GM12891 (cell line): ENCODE measurements around the gene NCAPD2.
"Not testable (repeated sequence)": the region's sequence is repeated elsewhere in the genome, so short reads cannot be mapped to it uniquely, and the experiment has no call there.

Source experiments
- DNase-seq: peaks from one replicate; pipeline ENCODE4 v3.0.0; 2011; ENCODE audit warnings: low spot score; ENCODE audit not compliant: insufficient read length
- FAIRE-seq: peaks from 2 replicates; lab custom pipeline; 2011; peaks lifted over from hg19 to GRCh38; lab: Jason Lieb, UNC
- PAX5 ChIP-seq: IDR thresholded peaks from 2 replicates; pipeline ENCODE4 v1.6.1; 2011; ENCODE audit warnings: low read length, moderate library complexity, mild to moderate bottlenecking; ENCODE audit not compliant: insufficient read depth, severe bottlenecking
- POLR2A ChIP-seq: IDR thresholded peaks from 2 replicates; pipeline ENCODE4 v1.6.1; 2011; ENCODE audit warnings: low read depth, low read length, control low read depth
- POLR2AphosphoS5 ChIP-seq: IDR thresholded peaks from 2 replicates; pipeline ENCODE4 v1.6.1; 2011; ENCODE audit warnings: low read depth, low read length, control low read depth
- POU2F2 ChIP-seq: IDR thresholded peaks from 2 replicates; pipeline ENCODE4 v1.6.1; 2011; ENCODE audit warnings: low read depth, mild to moderate bottlenecking, control low read depth, low read length, moderate library complexity
- SPI1 ChIP-seq: IDR thresholded peaks from 2 replicates; pipeline ENCODE4 v1.6.1; 2011; ENCODE audit warnings: low read depth, low read length, control low read depth
- TAF1 ChIP-seq: IDR thresholded peaks from 2 replicates; pipeline ENCODE4 v1.6.1; 2011; ENCODE audit warnings: low read depth, low read length, control low read depth

Gene NCAPD2

DNA sequence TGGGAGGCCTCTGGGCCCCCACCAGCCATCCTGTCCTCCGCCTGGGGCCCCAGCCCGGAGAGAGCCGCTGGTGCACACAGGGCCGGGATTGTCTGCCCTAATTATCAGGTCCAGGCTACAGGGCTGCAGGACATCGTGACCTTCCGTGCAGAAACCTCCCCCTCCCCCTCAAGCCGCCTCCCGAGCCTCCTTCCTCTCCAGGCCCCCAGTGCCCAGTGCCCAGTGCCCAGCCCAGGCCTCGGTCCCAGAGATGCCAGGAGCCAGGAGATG, 39.7 kb downstream of the NCAPD2 start:
- no peak for FAIRE-seq
- TF ChIP-seq POLR2AphosphoS5 (0 out of 2 replicates have a peak, but pooled peaks have one; percentile 2), TAF1 (no peak), SPI1 (0 out of 2 replicates have a peak, but pooled peaks have one; percentile 31), PAX5 (no peak)
- DNase-seq: no peak

DNA sequence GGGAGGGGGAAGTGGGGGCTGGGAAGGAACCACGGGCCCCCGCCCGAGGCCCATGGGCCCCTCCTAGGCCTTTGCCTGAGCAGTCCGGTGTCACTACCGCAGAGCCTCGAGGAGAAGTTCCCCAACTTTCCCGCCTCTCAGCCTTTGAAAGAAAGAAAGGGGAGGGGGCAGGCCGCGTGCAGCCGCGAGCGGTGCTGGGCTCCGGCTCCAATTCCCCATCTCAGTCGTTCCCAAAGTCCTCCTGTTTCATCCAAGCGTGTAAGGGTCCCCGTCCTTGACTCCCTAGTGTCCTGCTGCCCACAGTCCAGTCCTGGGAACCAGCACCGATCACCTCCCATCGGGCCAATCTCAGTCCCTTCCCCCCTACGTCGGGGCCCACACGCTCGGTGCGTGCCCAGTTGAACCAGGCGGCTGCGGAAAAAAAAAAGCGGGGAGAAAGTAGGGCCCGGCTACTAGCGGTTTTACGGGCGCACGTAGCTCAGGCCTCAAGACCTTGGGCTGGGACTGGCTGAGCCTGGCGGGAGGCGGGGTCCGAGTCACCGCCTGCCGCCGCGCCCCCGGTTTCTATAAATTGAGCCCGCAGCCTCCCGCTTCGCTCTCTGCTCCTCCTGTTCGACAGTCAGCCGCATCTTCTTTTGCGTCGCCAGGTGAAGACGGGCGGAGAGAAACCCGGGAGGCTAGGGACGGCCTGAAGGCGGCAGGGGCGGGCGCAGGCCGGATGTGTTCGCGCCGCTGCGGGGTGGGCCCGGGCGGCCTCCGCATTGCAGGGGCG, 40.2 kb downstream of the NCAPD2 start, which contains the start of gene GAPDH:
GAPDH (plus strand) TSS at position 595 of the 772 bp plus-strand sequence. CDS start 316 bp downstream, outside the sequence.
- DNase-seq (peak; percentile 88), FAIRE-seq (no peak)
- TF ChIP-seq POU2F2: peak; percentile 88
- peak; percentile 99 for TF ChIP-seq POLR2AphosphoS5
- no peak for TF ChIP-seq PAX5
- peak; percentile 99 for TF ChIP-seq POLR2A
- no peak; the same call in none of the 2 replicates for TF ChIP-seq SPI1
- TF ChIP-seq TAF1: peak; percentile 90

DNA sequence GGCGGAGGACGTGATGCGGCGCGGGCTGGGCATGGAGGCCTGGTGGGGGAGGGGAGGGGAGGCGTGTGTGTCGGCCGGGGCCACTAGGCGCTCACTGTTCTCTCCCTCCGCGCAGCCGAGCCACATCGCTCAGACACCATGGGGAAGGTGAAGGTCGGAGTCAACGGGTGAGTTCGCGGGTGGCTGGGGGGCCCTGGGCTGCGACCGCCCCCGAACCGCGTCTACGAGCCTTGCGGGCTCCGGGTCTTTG, 40.7 kb downstream of the NCAPD2 start:
- no peak for FAIRE-seq
- no peak for TF ChIP-seq SPI1
- no peak; the same call in 1 of the 2 replicates for TF ChIP-seq POLR2AphosphoS5
- TF ChIP-seq TAF1: no peak
- no peak; the same call in 1 of the 2 replicates for TF ChIP-seq POLR2A
- no peak for TF ChIP-seq POU2F2
- no peak for TF ChIP-seq PAX5
- DNase-seq: no peak

DNA sequence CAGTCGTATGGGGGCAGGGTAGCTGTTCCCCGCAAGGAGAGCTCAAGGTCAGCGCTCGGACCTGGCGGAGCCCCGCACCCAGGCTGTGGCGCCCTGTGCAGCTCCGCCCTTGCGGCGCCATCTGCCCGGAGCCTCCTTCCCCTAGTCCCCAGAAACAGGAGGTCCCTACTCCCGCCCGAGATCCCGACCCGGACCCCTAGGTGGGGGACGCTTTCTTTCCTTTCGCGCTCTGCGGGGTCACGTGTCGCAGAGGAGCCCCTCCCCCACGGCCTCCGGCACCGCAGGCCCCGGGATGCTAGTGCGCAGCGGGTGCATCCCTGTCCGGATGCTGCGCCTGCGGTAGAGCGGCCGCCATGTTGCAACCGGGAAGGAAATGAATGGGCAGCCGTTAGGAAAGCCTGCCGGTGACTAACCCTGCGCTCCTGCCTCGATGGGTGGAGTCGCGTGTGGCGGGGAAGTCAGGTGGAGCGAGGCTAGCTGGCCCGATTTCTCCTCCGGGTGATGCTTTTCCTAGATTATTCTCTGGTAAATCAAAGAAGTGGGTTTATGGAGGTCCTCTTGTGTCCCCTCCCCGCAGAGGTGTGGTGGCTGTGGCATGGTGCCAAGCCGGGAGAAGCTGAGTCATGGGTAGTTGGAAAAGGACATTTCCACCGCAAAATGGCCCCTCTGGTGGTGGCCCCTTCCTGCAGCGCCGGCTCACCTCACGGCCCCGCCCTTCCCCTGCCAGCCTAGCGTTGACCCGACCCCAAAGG, 41.2 kb downstream of the NCAPD2 start:
- peak; percentile 54 for FAIRE-seq
- DNase-seq: peak; percentile 51
- TF ChIP-seq TAF1 (0 out of 2 replicates have a peak, but pooled peaks have one; percentile 6), POU2F2 (no peak), PAX5 (no peak), SPI1 (no peak), POLR2AphosphoS5 (no peak; the same call in none of the 2 replicates), POLR2A (0 out of 2 replicates have a peak, but pooled peaks have one; percentile 31)

DNA sequence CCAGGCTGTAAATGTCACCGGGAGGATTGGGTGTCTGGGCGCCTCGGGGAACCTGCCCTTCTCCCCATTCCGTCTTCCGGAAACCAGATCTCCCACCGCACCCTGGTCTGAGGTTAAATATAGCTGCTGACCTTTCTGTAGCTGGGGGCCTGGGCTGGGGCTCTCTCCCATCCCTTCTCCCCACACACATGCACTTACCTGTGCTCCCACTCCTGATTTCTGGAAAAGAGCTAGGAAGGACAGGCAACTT, 41.7 kb downstream of the NCAPD2 start:
- TF ChIP-seq PAX5: no peak
- DNase-seq (no peak), FAIRE-seq (no peak)

DNA sequence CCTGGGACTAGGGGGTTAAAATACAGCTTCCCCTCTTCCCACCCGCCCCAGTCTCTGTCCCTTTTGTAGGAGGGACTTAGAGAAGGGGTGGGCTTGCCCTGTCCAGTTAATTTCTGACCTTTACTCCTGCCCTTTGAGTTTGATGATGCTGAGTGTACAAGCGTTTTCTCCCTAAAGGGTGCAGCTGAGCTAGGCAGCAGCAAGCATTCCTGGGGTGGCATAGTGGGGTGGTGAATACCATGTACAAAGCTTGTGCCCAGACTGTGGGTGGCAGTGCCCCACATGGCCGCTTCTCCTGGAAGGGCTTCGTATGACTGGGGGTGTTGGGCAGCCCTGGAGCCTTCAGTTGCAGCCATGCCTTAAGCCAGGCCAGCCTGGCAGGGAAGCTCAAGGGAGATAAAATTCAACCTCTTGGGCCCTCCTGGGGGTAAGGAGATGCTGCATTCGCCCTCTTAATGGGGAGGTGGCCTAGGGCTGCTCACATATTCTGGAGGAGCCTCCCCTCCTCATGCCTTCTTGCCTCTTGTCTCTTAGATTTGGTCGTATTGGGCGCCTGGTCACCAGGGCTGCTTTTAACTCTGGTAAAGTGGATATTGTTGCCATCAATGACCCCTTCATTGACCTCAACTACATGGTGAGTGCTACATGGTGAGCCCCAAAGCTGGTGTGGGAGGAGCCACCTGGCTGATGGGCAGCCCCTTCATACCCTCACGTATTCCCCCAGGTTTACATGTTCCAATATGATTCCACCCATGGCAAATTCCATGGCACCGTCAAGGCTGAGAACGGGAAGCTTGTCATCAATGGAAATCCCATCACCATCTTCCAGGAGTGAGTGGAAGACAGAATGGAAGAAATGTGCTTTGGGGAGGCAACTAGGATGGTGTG, 42.3 kb downstream of the NCAPD2 start:
- FAIRE-seq (no peak), DNase-seq (no peak)
- TF ChIP-seq POLR2A: no peak
- no peak; the same call in 1 of the 2 replicates for TF ChIP-seq POLR2AphosphoS5
- no peak for TF ChIP-seq POU2F2
- TF ChIP-seq TAF1: no peak
- TF ChIP-seq SPI1: no peak
- no peak for TF ChIP-seq PAX5

DNA sequence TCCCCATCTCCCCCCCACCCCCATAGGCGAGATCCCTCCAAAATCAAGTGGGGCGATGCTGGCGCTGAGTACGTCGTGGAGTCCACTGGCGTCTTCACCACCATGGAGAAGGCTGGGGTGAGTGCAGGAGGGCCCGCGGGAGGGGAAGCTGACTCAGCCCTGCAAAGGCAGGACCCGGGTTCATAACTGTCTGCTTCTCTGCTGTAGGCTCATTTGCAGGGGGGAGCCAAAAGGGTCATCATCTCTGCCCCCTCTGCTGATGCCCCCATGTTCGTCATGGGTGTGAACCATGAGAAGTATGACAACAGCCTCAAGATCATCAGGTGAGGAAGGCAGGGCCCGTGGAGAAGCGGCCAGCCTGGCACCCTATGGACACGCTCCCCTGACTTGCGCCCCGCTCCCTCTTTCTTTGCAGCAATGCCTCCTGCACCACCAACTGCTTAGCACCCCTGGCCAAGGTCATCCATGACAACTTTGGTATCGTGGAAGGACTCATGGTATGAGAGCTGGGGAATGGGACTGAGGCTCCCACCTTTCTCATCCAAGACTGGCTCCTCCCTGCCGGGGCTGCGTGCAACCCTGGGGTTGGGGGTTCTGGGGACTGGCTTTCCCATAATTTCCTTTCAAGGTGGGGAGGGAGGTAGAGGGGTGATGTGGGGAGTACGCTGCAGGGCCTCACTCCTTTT, 43.1 kb downstream of the NCAPD2 start:
- DNase-seq: no peak
- FAIRE-seq: no peak
- no peak for TF ChIP-seq POLR2A
- TF ChIP-seq PAX5: no peak
- no peak for TF ChIP-seq POLR2AphosphoS5

DNA sequence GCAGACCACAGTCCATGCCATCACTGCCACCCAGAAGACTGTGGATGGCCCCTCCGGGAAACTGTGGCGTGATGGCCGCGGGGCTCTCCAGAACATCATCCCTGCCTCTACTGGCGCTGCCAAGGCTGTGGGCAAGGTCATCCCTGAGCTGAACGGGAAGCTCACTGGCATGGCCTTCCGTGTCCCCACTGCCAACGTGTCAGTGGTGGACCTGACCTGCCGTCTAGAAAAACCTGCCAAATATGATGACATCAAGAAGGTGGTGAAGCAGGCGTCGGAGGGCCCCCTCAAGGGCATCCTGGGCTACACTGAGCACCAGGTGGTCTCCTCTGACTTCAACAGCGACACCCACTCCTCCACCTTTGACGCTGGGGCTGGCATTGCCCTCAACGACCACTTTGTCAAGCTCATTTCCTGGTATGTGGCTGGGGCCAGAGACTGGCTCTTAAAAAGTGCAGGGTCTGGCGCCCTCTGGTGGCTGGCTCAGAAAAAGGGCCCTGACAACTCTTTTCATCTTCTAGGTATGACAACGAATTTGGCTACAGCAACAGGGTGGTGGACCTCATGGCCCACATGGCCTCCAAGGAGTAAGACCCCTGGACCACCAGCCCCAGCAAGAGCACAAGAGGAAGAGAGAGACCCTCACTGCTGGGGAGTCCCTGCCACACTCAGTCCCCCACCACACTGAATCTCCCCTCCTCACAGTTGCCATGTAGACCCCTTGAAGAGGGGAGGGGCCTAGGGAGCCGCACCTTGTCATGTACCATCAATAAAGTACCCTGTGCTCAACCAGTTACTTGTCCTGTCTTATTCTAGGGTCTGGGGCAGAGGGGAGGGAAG, 43.9 kb downstream of the NCAPD2 start:
- not testable (repeated sequence) for FAIRE-seq

More for the DNA sequence above, 43.9 kb downstream of the NCAPD2 start:
- DNase-seq: not testable (repeated sequence)
